GM12878 (cell line): ENCODE measurements around the gene UMOD. TPM values are rescaled to one million over a fixed set of nuclear protein-coding genes. Genes with fewer than 3 reads are reported as not detected.

ENCODE experiments used
- ATAC-seq: fragments of 200-7000 bp; cut with Tn5 transposase; 3 replicates; pipeline ENCODE4 v1.9.1; 2020; ENCODE audit warnings: mild to moderate bottlenecking, moderate library complexity
- BruUV-seq: library from RNA; stranded (reverse); fragments of 400-500 nt; replicated peaks from 2 replicates; lab custom pipeline; 2021; lab: Mats Ljungman, UMichigan
- CTCF ChIA-PET: fragments of 300-600 bp; sonication (Branson Sonifier 250); formaldehyde crosslinking; extraction: SDS; loops from one replicate; lab custom pipeline; 2021; ENCODE audit warnings: inconsistent platforms; lab: Yijun Ruan, JAX
- POLR2A ChIA-PET: fragments of 350-600 bp; formaldehyde crosslinking; extraction: SDS; loops from one replicate; lab custom pipeline; 2021; ENCODE audit warnings: inconsistent platforms; lab: Charles Lee
- RAD21 ChIA-PET: fragments of 300-600 bp; sonication (Branson Sonifier 250); formaldehyde crosslinking; loops from one replicate; lab custom pipeline; 2023; ENCODE audit warnings: antibody characterized with exemption; ENCODE audit not compliant: unreplicated experiment; lab: Charles Lee
- SMC1A ChIA-PET: fragments of 300-600 bp; sonication (Branson Sonifier 250); formaldehyde crosslinking; loops from one replicate; lab custom pipeline; 2023; ENCODE audit not compliant: unreplicated experiment, uncharacterized antibody; lab: Charles Lee
- DNase-seq: peaks from one replicate; pipeline ENCODE4 v3.0.0-alpha.2; 2011; ENCODE audit warnings: low read depth, low spot score
- FAIRE-seq: peaks from 3 replicates; lab custom pipeline; 2011; peaks lifted over from hg19 to GRCh38; lab: Jason Lieb, UNC
- H2AFZ ChIP-seq: 2 replicates; pipeline ENCODE4 v1.6.0; 2011; ENCODE audit warnings: low read depth, low read length, control low read depth; ENCODE audit not compliant: control insufficient read depth
- H3K27ac ChIP-seq: 2 replicates; pipeline ENCODE4 v1.5.1; 2011; ENCODE audit warnings: control low read depth; ENCODE audit not compliant: control insufficient read depth, insufficient read depth
- H3K27me3 ChIP-seq, 2 experiments: replicated peaks in 1 of 2; 2 replicates each; pipeline versions ENCODE4 v1.6.0 to v1.6.1; 2011; ENCODE audit warnings: low read length in 1 of 2; ENCODE audit not compliant: control insufficient read depth in 2 of 2, insufficient read depth in 2 of 2
- H3K36me3 ChIP-seq, 2 experiments: 2 replicates each; pipeline ENCODE4 v1.5.1; 2011; ENCODE audit warnings: low read length in 1 of 2; ENCODE audit not compliant: control insufficient read depth in 2 of 2, insufficient read depth in 2 of 2
- H3K4me1 ChIP-seq: 2 replicates; pipeline ENCODE4 v1.6.1; 2011; ENCODE audit warnings: mild to moderate bottlenecking, low read length, moderate library complexity, mixed read lengths; ENCODE audit not compliant: control insufficient read depth, insufficient read depth
- H3K4me2 ChIP-seq: 2 replicates; pipeline ENCODE4 v1.6.0; 2011; ENCODE audit warnings: control low read depth; ENCODE audit not compliant: control insufficient read depth, insufficient read depth
- H3K4me3 ChIP-seq: fragments of 200-600 bp; sonication (generic); 2 replicates; pipeline ENCODE4 v1.5.1; 2016
- H3K79me2 ChIP-seq: 2 replicates; pipeline ENCODE4 v1.6.0; 2011; ENCODE audit warnings: low read length; ENCODE audit not compliant: control insufficient read depth, insufficient read depth
- H3K9ac ChIP-seq: 2 replicates; pipeline ENCODE4 v1.8.0; 2011; ENCODE audit warnings: low read length, control low read depth, mixed read lengths; ENCODE audit not compliant: control insufficient read depth, insufficient read depth
- H3K9me3 ChIP-seq: replicated peaks from 3 replicates; pipeline ENCODE4 v1.5.1; 2011; ENCODE audit warnings: mild to moderate bottlenecking, low read length; ENCODE audit not compliant: control insufficient read depth, insufficient read depth
- H4K20me1 ChIP-seq: 2 replicates; pipeline ENCODE4 v1.6.0; 2011; ENCODE audit not compliant: control insufficient read depth, insufficient read depth
- ASH2L ChIP-seq: fragments of 300-600, 200-600 bp; sonication (generic); IDR thresholded peaks from 2 replicates; pipeline ENCODE4 v1.6.1; 2017; ENCODE audit warnings: low read depth, mild to moderate bottlenecking, borderline replicate concordance
- BCL3 ChIP-seq: IDR thresholded peaks from 2 replicates; pipeline ENCODE4 v1.6.1; 2011; ENCODE audit warnings: borderline replicate concordance, low read depth, mild to moderate bottlenecking, moderate library complexity, low read length; ENCODE audit not compliant: insufficient read depth, poor library complexity, severe bottlenecking
- CEBPZ ChIP-seq: fragments of 150-350 bp; IDR thresholded peaks from 2 replicates; pipeline ENCODE4 v1.6.1; 2016; ENCODE audit warnings: low read depth, low read length
- EED ChIP-seq: sonication (generic); IDR thresholded peaks from 2 replicates; pipeline ENCODE4 v1.6.1; 2016; ENCODE audit warnings: antibody characterized with exemption, low read depth
- ETV6 ChIP-seq, 2 experiments: fragments of 450-650 bp in 1 of 2; IDR thresholded peaks in 1 of 2; conservative IDR thresholded peaks in 1 of 2; 2 replicates each; pipeline ENCODE4 v1.6.1; 2014; ENCODE audit warnings: antibody characterized with exemption in 1 of 2, borderline replicate concordance in 1 of 2, low read depth in 1 of 2, mild to moderate bottlenecking in 1 of 2, moderate library complexity in 1 of 2
- GATAD2B ChIP-seq: fragments of 450-650 bp; conservative IDR thresholded peaks from 2 replicates; pipeline ENCODE4 v1.6.1; 2017; ENCODE audit warnings: low read depth, mild to moderate bottlenecking, moderate library complexity
- IRF5 ChIP-seq: fragments of 450-650 bp; IDR thresholded peaks from 2 replicates; pipeline ENCODE4 v1.6.1; 2017; ENCODE audit warnings: borderline replicate concordance
- KLF5 ChIP-seq: fragments of 450-650 bp; IDR thresholded peaks from 2 replicates; pipeline ENCODE4 v1.6.1; 2014; ENCODE audit warnings: mild to moderate bottlenecking; ENCODE audit not compliant: partially characterized antibody
- MAX ChIP-seq: IDR thresholded peaks from 2 replicates; pipeline ENCODE4 v1.6.1; 2012; ENCODE audit warnings: low read depth, low read length, improper control_type of control experiment
- PBX3 ChIP-seq: IDR thresholded peaks from 2 replicates; pipeline ENCODE4 v1.6.1; 2011; ENCODE audit warnings: mild to moderate bottlenecking, low read depth, low read length, moderate library complexity; ENCODE audit not compliant: insufficient replicate concordance
- RAD51 ChIP-seq: fragments of 450-650 bp; IDR thresholded peaks from 2 replicates; pipeline ENCODE4 v1.6.1; 2016; ENCODE audit warnings: moderate library complexity, mild to moderate bottlenecking, inconsistent platforms
- SMAD1 ChIP-seq: fragments of 450-650 bp; IDR thresholded peaks from 2 replicates; pipeline ENCODE4 v1.6.1; 2018; ENCODE audit warnings: mild to moderate bottlenecking, low read depth; ENCODE audit not compliant: partially characterized antibody
- SPI1 ChIP-seq: IDR thresholded peaks from 2 replicates; pipeline ENCODE4 v1.6.1; 2011; ENCODE audit warnings: low read depth, mild to moderate bottlenecking, low read length, moderate library complexity, borderline replicate concordance; ENCODE audit not compliant: insufficient read depth
- TCF3 ChIP-seq: IDR thresholded peaks from 2 replicates; pipeline ENCODE4 v1.6.1; 2012; ENCODE audit warnings: low read depth, mild to moderate bottlenecking, low read length, borderline replicate concordance; ENCODE audit not compliant: insufficient read depth
- WGBS: methylation state at CpG from one replicate; pipeline ENCODE4 v1.1.6; 2016; ENCODE audit warnings: low lambda C conversion rate; ENCODE audit not compliant: insufficient replicate concordance, insufficient coverage; ENCODE audit errors: missing lambda C conversion rate; 5-methylcytosine and 5-hydroxymethylcytosine counted together
- in situ Hi-C: fragments of 300-500 bp; cut with MboI; formaldehyde crosslinking; loops from 9 replicates; pipeline ENCODE4 v1.14.3; 2018; ENCODE audit warnings: mixed read lengths
- intact Hi-C: fragments of 100-400 bp; cut with micrococcal nuclease; formaldehyde crosslinking; loops from one replicate; pipeline ENCODE4 v1.14.2; 2022; ENCODE audit not compliant: unreplicated experiment
- polyA plus RNA-seq, 11 experiments: library from polyadenylated mRNA; depleted of rRNA in 4 of 11; unstranded in 6 of 11; stranded (reverse) in 5 of 11; fragments of >200 nt; fragmentation: Nextera tagmentation in 4 of 11; fragmentation: Illumina TruSeq in 1 of 11; extraction: Ambion mirVana in 4 of 11; extraction: Trizol in 1 of 11; gene quantifications; 1 replicate in 1 of 11; 2 replicates in 10 of 11; pipeline versions ENCODE4 v1.2.1 to v1.2.3, GENCODE V29; 2011 to 2016; ENCODE audit warnings: inconsistent platforms in 2 of 11, missing spikeins in 2 of 11, low read depth in 1 of 11
- total RNA-seq, 4 experiments: library from RNA; depleted of rRNA in 3 of 4; stranded (reverse); fragments of >200 nt in 3 of 4; fragmentation: Illumina TruSeq in 1 of 4; extraction: Trizol in 1 of 4; gene quantifications; 2 replicates each; pipeline versions ENCODE4 v1.2.1 to v1.2.3, GENCODE V29; 2013 to 2021

UMOD gene
- total and polyA plus RNA-seq, 10 of the 15 experiments (the other 5 are each of a cell fraction or from before 2014, with no cell fraction given) = not detected

- 6% methylated on average over 4 of the region's 4 CpGs for WGBS
- SMC1A ChIA-PET = interaction anchor here (7.2 kb wide), 1 partner anchor 395 kb away, joined by 103 read pairs; no protein-coding TSS in a partner anchor
- RAD21 ChIA-PET = interaction anchor here (5.8 kb wide), 1 partner anchor 395 kb away, joined by 117 read pairs; no protein-coding TSS in a partner anchor
- intact Hi-C loops (no loop called here), in situ Hi-C loops (loop anchor here (5.0 kb wide), 1 partner anchor 396 kb away; no protein-coding TSS in a partner anchor)
- ATAC-seq (no peak), DNase-seq (no peak), FAIRE-seq (no peak)
- Histone ChIP-seq H3K27me3 (no peaks in the 10 kb centered on the region; a peak in 1 of 4 replicates), H4K20me1 (no peaks in the 10 kb centered on the region), H3K27ac (no peak overlapping the region), H3K36me3 (no peaks in the 10 kb centered on the region), H3K4me2 (no peak overlapping the region), H2AFZ (no peak overlapping the region), H3K4me3 (no peak overlapping the region), H3K9ac (no peak overlapping the region), H3K9me3 (no peaks in the 10 kb centered on the region), H3K4me1 (no peaks in the 10 kb centered on the region), H3K79me2 (no peaks in the 10 kb centered on the region)
- POLR2A ChIA-PET = no interaction called here
- BruUV-seq = no TSS peak
- TF ChIP-seq BCL3 (no peak), ETV6 (conservative IDR thresholded peaks at IDR 0.05 in 1 of 2, IDR thresholded peaks at IDR 0.05 in 1 of 2; ENCODE audit: borderline replicate concordance in 1 of 2, low read depth in 1 of 2) (no peak), RAD51 (no peak), TCF3 (no peak), SPI1 (no peak), SMAD1 (no peak), CEBPZ (no peak), GATAD2B (no peak), IRF5 (no peak), ASH2L (no peak), PBX3 (no peak), MAX (no peak), KLF5 (no peak), EED (no peak)
- CTCF ChIA-PET = interaction anchor here (1.0 to 1.2 kb wide), 4 partner anchors 81 to 405 kb away, joined by 3 to 6 read pairs (median 4); no protein-coding TSS in a partner anchor
Observed at GRCh38 chr16:20303012-20303411, 49.5 kb downstream of the UMOD start.
